ENCODE data around the gene EFEMP1.
A peak's percentile ranks its signal among the peaks of the same experiment; 100 is the strongest.

The EFEMP1 gene

GRCh38 chr2:55883829-55884228 lies 39.8 kb downstream of the EFEMP1 start:
- H3K4me3 ChIP-seq (ENCODE audit: low read depth, low read length) = no peak overlapping the region
- TF ChIP-seq CTCF (conservative IDR thresholded peaks at IDR 0.05; ENCODE audit: low read depth, low read length) = no peak
- no peak for DNase-seq (ENCODE audit: low read depth)

GRCh38 chr2:55883357-55883756 lies 40.2 kb downstream of the EFEMP1 start:
- TF ChIP-seq CTCF (conservative IDR thresholded peaks at IDR 0.05; ENCODE audit: low read depth, low read length) = no peak
- no peak overlapping the region for H3K4me3 ChIP-seq (ENCODE audit: low read depth, low read length)
- peak; percentile 68 for DNase-seq (ENCODE audit: low read depth)

- H3K4me3 ChIP-seq (ENCODE audit: low read depth, low read length) = no peak overlapping the region
- TF ChIP-seq CTCF (conservative IDR thresholded peaks at IDR 0.05; ENCODE audit: low read depth, low read length) = no peak
- DNase-seq (ENCODE audit: low read depth) = no peak
Measured at GRCh38 chr2:55882954-55883353, 40.6 kb downstream of the EFEMP1 start.

- DNase-seq (ENCODE audit: low read depth) = peak; percentile 69
- no peak for TF ChIP-seq CTCF (conservative IDR thresholded peaks at IDR 0.05; ENCODE audit: low read depth, low read length)
- no peak overlapping the region for H3K4me3 ChIP-seq (ENCODE audit: low read depth, low read length)
Measured at GRCh38 chr2:55880416-55881143, 43.0 kb downstream of the EFEMP1 start.

GRCh38 chr2:55879976-55880375 lies 43.6 kb downstream of the EFEMP1 start:
- H3K4me3 ChIP-seq (ENCODE audit: low read depth, low read length) = no peak overlapping the region
- peak; percentile 83 for DNase-seq (ENCODE audit: low read depth)
- no peak for TF ChIP-seq CTCF (conservative IDR thresholded peaks at IDR 0.05; ENCODE audit: low read depth, low read length)

GRCh38 chr2:55877087-55877436 lies 46.5 kb downstream of the EFEMP1 start:
- DNase-seq (ENCODE audit: low read depth) = no peak
- no peak for TF ChIP-seq CTCF (conservative IDR thresholded peaks at IDR 0.05; ENCODE audit: low read depth, low read length)
- no peak overlapping the region for H3K4me3 ChIP-seq (ENCODE audit: low read depth, low read length)

- no peak overlapping the region for H3K4me3 ChIP-seq (ENCODE audit: low read depth, low read length)
- no peak for TF ChIP-seq CTCF (conservative IDR thresholded peaks at IDR 0.05; ENCODE audit: low read depth, low read length)
- DNase-seq (ENCODE audit: low read depth) = no peak
Measured at GRCh38 chr2:55876429-55877086, 47.0 kb downstream of the EFEMP1 start.

All from choroid plexus epithelial cell (primary cell).